ENCODE data around the gene PAQR5. TPM values are rescaled to one million over a fixed set of nuclear protein-coding genes. Genes with fewer than 3 reads are reported as not detected.

The PAQR5 gene
- total and polyA plus RNA-seq, 9 of the 15 experiments (the other 6 are each of a cell fraction or from before 2014, with no cell fraction given), result 0.04 to 0.08 TPM; not detected in 7

DNA sequence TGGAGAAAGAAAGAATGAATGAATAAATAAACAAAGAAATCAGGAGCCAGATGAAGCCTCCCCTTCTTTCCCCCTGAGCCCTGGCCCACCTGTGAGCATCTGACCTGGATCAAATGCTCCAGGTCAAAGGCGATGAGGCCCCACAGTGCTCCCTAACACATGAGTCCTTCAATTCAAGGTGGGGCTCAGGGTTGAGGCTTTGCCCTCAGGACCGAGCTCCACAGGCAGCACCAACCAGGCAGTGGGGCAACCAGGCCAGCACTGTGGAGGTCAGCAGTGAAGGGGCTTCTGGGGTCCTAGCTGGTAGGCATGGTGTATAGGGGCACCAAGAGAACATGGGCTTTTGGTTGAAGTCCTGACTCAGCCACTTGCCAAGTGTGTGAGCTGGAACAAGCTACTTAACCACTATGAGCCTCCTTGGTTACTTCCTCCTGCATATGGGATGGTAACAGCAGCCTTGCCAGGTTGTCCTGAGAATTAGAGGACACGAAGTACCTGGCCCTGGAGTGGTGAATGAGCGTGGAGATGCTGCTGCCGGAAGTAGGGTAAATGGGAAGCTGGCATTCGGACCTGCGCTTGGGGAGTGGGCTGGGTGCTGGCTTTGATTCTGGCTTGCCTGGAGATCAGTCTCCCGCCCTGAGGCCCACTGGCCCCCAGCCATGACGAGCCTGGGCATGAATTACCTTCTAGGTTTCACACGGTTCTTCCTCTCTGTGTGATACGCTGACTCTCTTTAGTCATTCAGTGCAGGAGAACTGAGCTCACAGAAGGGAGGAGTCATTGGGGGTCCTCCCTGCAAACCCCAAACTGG, 10.0 kb upstream of the PAQR5 start:
- ATAC-seq (no peak), DNase-seq (ENCODE audit: extremely low read depth in 1 of 4, low spot score in 3 of 4) (no peak), FAIRE-seq (no peak)
- ChIA-PET POLR2A (interaction anchor here (1.1 kb wide), 1 partner anchor 20 kb away, joined by 5 read pairs; no protein-coding TSS in a partner anchor), CTCF (ENCODE audit: low intra/inter-chr PET ratio) (no interaction called here)
- Histone ChIP-seq H3K4me2 (ENCODE audit: insufficient read depth, low read length) (no peak overlapping the region), H3K79me2 (ENCODE audit: control insufficient read depth, insufficient read depth, low read length) (no peaks in the 10 kb centered on the region), H3K4me1 (replicated peaks in 1 of 2; ENCODE audit: control insufficient read depth in 2 of 2, insufficient read depth in 2 of 2, low read length in 2 of 2) (no peaks in the 10 kb centered on the region), H3K9me3 (replicated peaks; ENCODE audit: control insufficient read depth, insufficient read depth, low read depth, low read length) (no peaks in the 10 kb centered on the region), H3K27me3 (ENCODE audit: control insufficient read depth in 2 of 2, insufficient read depth in 2 of 2, low read length in 2 of 2) (peaks cover 13 to 60% of the 10 kb centered on the region in 2 experiments), H2AFZ (ENCODE audit: low read depth, low read length) (no peak overlapping the region), H3K36me3 (ENCODE audit: control insufficient read depth, insufficient read depth, low read length) (no peaks in the 10 kb centered on the region), H3K27ac (ENCODE audit: extremely low read depth, low read depth, low read length) (no peak overlapping the region), H3K9ac (ENCODE audit: insufficient read depth in 1 of 2, low read depth in 2 of 2, low read length in 2 of 2) (no peak overlapping the region), H3K4me3 (no peak overlapping the region), H4K20me1 (replicated peaks; ENCODE audit: control insufficient read depth, insufficient read depth, low read length) (no peaks in the 10 kb centered on the region), H3K9me1 (ENCODE audit: control insufficient read depth, insufficient read depth, low read length) (no peaks in the 10 kb centered on the region)
- intact Hi-C loops (cut with micrococcal nuclease), result no loop called here
- BruUV-seq (replicated peaks), result no TSS peak
- in situ Hi-C loops (cut with MboI), result no loop called here
- WGBS (ENCODE audit: insufficient coverage, low coverage, missing lambda C conversion rate), result 0% methylated on average over 10 of the region's 11 CpGs
- TF ChIP-seq GTF2A2 (tag; IDR thresholded peaks at IDR 0.05) (no peak), ZNF253 (CRISPR knock-in tag; conservative IDR thresholded peaks at IDR 0.05) (no peak), FOSL1 (tag; conservative IDR thresholded peaks at IDR 0.05) (no peak), SRF (CRISPR knock-in tag; IDR thresholded peaks at IDR 0.05) (no peak), SUPT5H (IDR thresholded peaks at IDR 0.05) (no peak)
- TF ChIP-seq, protein P1, sequence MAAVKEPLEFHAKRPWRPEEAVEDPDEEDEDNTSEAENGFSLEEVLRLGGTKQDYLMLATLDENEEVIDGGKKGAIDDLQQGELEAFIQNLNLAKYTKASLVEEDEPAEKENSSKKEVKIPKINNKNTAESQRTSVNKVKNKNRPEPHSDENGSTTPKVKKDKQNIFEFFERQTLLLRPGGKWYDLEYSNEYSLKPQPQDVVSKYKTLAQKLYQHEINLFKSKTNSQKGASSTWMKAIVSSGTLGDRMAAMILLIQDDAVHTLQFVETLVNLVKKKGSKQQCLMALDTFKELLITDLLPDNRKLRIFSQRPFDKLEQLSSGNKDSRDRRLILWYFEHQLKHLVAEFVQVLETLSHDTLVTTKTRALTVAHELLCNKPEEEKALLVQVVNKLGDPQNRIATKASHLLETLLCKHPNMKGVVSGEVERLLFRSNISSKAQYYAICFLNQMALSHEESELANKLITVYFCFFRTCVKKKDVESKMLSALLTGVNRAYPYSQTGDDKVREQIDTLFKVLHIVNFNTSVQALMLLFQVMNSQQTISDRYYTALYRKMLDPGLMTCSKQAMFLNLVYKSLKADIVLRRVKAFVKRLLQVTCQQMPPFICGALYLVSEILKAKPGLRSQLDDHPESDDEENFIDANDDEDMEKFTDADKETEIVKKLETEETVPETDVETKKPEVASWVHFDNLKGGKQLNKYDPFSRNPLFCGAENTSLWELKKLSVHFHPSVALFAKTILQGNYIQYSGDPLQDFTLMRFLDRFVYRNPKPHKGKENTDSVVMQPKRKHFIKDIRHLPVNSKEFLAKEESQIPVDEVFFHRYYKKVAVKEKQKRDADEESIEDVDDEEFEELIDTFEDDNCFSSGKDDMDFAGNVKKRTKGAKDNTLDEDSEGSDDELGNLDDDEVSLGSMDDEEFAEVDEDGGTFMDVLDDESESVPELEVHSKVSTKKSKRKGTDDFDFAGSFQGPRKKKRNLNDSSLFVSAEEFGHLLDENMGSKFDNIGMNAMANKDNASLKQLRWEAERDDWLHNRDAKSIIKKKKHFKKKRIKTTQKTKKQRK (IDR thresholded peaks at IDR 0.05; ENCODE audit: borderline replicate concordance, low read depth, low read length), result no peak
- TF ChIP-seq, protein P2, sequence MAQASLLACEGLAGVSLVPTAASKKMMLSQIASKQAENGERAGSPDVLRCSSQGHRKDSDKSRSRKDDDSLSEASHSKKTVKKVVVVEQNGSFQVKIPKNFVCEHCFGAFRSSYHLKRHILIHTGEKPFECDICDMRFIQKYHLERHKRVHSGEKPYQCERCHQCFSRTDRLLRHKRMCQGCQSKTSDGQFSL (CRISPR knock-in tag; IDR thresholded peaks at IDR 0.05), result no peak
- TF ChIP-seq, protein P2 (tag; IDR thresholded peaks at IDR 0.05), result no peak
- TF ChIP-seq, protein P3, sequence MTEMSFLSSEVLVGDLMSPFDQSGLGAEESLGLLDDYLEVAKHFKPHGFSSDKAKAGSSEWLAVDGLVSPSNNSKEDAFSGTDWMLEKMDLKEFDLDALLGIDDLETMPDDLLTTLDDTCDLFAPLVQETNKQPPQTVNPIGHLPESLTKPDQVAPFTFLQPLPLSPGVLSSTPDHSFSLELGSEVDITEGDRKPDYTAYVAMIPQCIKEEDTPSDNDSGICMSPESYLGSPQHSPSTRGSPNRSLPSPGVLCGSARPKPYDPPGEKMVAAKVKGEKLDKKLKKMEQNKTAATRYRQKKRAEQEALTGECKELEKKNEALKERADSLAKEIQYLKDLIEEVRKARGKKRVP (CRISPR knock-in tag; IDR thresholded peaks at IDR 0.05), result no peak
- TF ChIP-seq, protein P4, sequence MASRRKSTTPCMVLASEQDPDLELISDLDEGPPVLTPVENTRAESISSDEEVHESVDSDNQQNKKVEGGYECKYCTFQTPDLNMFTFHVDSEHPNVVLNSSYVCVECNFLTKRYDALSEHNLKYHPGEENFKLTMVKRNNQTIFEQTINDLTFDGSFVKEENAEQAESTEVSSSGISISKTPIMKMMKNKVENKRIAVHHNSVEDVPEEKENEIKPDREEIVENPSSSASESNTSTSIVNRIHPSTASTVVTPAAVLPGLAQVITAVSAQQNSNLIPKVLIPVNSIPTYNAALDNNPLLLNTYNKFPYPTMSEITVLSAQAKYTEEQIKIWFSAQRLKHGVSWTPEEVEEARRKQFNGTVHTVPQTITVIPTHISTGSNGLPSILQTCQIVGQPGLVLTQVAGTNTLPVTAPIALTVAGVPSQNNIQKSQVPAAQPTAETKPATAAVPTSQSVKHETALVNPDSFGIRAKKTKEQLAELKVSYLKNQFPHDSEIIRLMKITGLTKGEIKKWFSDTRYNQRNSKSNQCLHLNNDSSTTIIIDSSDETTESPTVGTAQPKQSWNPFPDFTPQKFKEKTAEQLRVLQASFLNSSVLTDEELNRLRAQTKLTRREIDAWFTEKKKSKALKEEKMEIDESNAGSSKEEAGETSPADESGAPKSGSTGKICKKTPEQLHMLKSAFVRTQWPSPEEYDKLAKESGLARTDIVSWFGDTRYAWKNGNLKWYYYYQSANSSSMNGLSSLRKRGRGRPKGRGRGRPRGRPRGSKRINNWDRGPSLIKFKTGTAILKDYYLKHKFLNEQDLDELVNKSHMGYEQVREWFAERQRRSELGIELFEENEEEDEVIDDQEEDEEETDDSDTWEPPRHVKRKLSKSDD (conservative IDR thresholded peaks at IDR 0.05; ENCODE audit: low read length), result no peak
- TF ChIP-seq, protein P5, sequence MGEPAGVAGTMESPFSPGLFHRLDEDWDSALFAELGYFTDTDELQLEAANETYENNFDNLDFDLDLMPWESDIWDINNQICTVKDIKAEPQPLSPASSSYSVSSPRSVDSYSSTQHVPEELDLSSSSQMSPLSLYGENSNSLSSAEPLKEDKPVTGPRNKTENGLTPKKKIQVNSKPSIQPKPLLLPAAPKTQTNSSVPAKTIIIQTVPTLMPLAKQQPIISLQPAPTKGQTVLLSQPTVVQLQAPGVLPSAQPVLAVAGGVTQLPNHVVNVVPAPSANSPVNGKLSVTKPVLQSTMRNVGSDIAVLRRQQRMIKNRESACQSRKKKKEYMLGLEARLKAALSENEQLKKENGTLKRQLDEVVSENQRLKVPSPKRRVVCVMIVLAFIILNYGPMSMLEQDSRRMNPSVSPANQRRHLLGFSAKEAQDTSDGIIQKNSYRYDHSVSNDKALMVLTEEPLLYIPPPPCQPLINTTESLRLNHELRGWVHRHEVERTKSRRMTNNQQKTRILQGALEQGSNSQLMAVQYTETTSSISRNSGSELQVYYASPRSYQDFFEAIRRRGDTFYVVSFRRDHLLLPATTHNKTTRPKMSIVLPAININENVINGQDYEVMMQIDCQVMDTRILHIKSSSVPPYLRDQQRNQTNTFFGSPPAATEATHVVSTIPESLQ (CRISPR knock-in tag; IDR thresholded peaks at IDR 0.05), result no peak
